ENCODE data around the gene ESF1. TPM values are rescaled to one million over a fixed set of nuclear protein-coding genes. Genes with fewer than 3 reads are reported as not detected.

The ESF1 gene
- total RNA-seq (10 to 100 TPM in 9 of 10 donors, 1 to 10 TPM in 1; 9.9 to 16.4 (median 13.5) TPM), polyA plus RNA-seq (10 to 100 TPM in 1 of 2 donors, 1 to 10 TPM in 1; 5.9 to 23.1 TPM)
- long read RNA-seq, donor 1, partial matches to known transcripts: 8 of 16 reads
- long read RNA-seq, donor 1, other reads (novel, unspliced or antisense): 8 of 16 reads
- long read RNA-seq, donor 2, partial matches to known transcripts: 7 of 13 reads
- long read RNA-seq, donor 2, other reads (novel, unspliced or antisense): 6 of 13 reads
- long read RNA-seq, donor 3, partial matches to known transcripts: 5 of 11 reads
- long read RNA-seq, donor 3, other reads (novel, unspliced or antisense): 6 of 11 reads

GRCh38 chr20:13784893-13785715, at the start of gene ESF1, which contains the start of gene NDUFAF5:
TSS of gene ESF1 (minus strand) at chr20:13784919. CDS start at chr20:13783140, 1,779 bp downstream.
TSS of gene NDUFAF5 (plus strand) at chr20:13785028. CDS start at chr20:13785069, 41 bp downstream.
- 0 to 1% methylated on average over 54 of the region's 54 CpGs for WGBS, 2 donors
- H3K36me3 ChIP-seq: peaks cover 0 to 60% (median 12%) of the 10 kb centered on the region in 9 donors
- intact Hi-C loops (cut with DNase I): loop anchor here in 3 of 10 donors (5.0 to 10.0 kb wide), 4 partner anchors 60 to 330 kb away; partner anchors contain the start of gene TASP1 (in 2 of the 3)

GRCh38 chr20:13831476-13831875, 46.8 kb upstream of the ESF1 start:
- Histone ChIP-seq H3K9me3 (peaks cover 0 to 5% (median 0%) of the 10 kb centered on the region in 11 donors), H3K27ac (no peak overlapping the region), H3K27me3 (peaks cover 0 to 5% (median 0%) of the 10 kb centered on the region in 7 donors), H3K4me1 (no peaks in the 10 kb centered on the region), H3K4me3 (no peak overlapping the region), H3K36me3 (no peaks in the 10 kb centered on the region)
- ATAC-seq (no peak), DNase-seq (no peak)
- TF ChIP-seq CTCF (IDR thresholded peaks at IDR 0.05): no peak
- intact Hi-C loops (cut with DNase I): loop anchor here in 1 of 10 donors (10.0 kb wide), 1 partner anchor 113 kb away; no protein-coding TSS in a partner anchor
- 81 to 87% methylated on average over 3 of the region's 3 CpGs for WGBS, 2 donors

More at GRCh38 chr20:13784893-13785715, at the start of gene ESF1, which contains the start of gene NDUFAF5:
- peak; percentile 98 to 99 (median 99) for ATAC-seq
- peak; percentile 92 to 95 for DNase-seq
- no peaks in the 10 kb centered on the region for H3K27me3 ChIP-seq
- H3K4me1 ChIP-seq: peaks cover 0 to 46% (median 39%) of the 10 kb centered on the region in 9 donors
- H3K27ac ChIP-seq: peak within 1 kb of the TSS; percentile 73 to 98 (median 94)
- peak within 1 kb of the TSS; percentile 50 to 98 (median 88) for H3K4me3 ChIP-seq
- no peak for TF ChIP-seq CTCF (IDR thresholded peaks at IDR 0.05)
- H3K9me3 ChIP-seq: no peaks in the 10 kb centered on the region

GRCh38 chr20:13825465-13825864, 40.7 kb upstream of the ESF1 start:
- Histone ChIP-seq H3K27me3 (no peaks in the 10 kb centered on the region), H3K27ac (no peak overlapping the region), H3K36me3 (no peaks in the 10 kb centered on the region), H3K9me3 (peaks cover 0 to 8% (median 0%) of the 10 kb centered on the region in 11 donors), H3K4me3 (no peak overlapping the region), H3K4me1 (peaks cover 0 to 13% (median 0%) of the 10 kb centered on the region in 9 donors)
- 83 to 85% methylated on average over 4 to 5 of the region's 5 CpGs for WGBS, 2 donors
- ATAC-seq: peak in 5 of 8 donors; percentile 32 to 65 (median 48)
- intact Hi-C loops (cut with DNase I): loop anchor here in 3 of 10 donors (5.0 to 10.0 kb wide), 4 partner anchors 119 to 227 kb away; no protein-coding TSS in a partner anchor
- DNase-seq: no peak
- no peak for TF ChIP-seq CTCF (IDR thresholded peaks at IDR 0.05)

GRCh38 chr20:13824459-13824858, 39.7 kb upstream of the ESF1 start:
- TF ChIP-seq CTCF (IDR thresholded peaks at IDR 0.05): no peak
- Histone ChIP-seq H3K4me1 (peaks cover 0 to 13% (median 0%) of the 10 kb centered on the region in 9 donors), H3K4me3 (no peak overlapping the region), H3K9me3 (peaks cover 0 to 8% (median 0%) of the 10 kb centered on the region in 11 donors), H3K27ac (no peak overlapping the region), H3K27me3 (no peaks in the 10 kb centered on the region), H3K36me3 (peaks cover 0 to 4% (median 0%) of the 10 kb centered on the region in 9 donors)
- DNase-seq (no peak), ATAC-seq (no peak)
- WGBS, 2 donors: 95% methylated on average over 3 of the region's 3 CpGs
- intact Hi-C loops (cut with DNase I): loop anchor here in 4 of 10 donors (5.0 to 10.0 kb wide), 5 partner anchors 120 to 238 kb away; no protein-coding TSS in a partner anchor
